ENCODE data around the gene GPR4. TPM values are rescaled to one million over a fixed set of nuclear protein-coding genes. Genes with fewer than 3 reads are reported as not detected.

The GPR4 gene
- total and polyA plus RNA-seq, 2 experiments from 2014 or later: not detected

GRCh38 chr19:45597425-45598111 lies 4.4 kb downstream of the GPR4 start:
- H3K27me3 ChIP-seq: peaks cover 74% of the 10 kb centered on the region
- no peak for DNase-seq (ENCODE audit: low read depth in 1 of 2, low spot score in 1 of 2)
- H3K9me3 ChIP-seq (ENCODE audit: low read depth): no peaks in the 10 kb centered on the region
- no peak overlapping the region for H3K27ac ChIP-seq
- H3K4me1 ChIP-seq (ENCODE audit: low read depth): no peaks in the 10 kb centered on the region
- no peak for TF ChIP-seq CTCF (IDR thresholded peaks at IDR 0.05; ENCODE audit: low read depth, low read length)
- no peaks in the 10 kb centered on the region for H3K36me3 ChIP-seq
- no peak overlapping the region for H3K4me3 ChIP-seq

GRCh38 chr19:45595814-45596213 lies 6.2 kb downstream of the GPR4 start:
- H3K27ac ChIP-seq: no peak overlapping the region
- peaks cover 65% of the 10 kb centered on the region for H3K27me3 ChIP-seq
- no peak overlapping the region for H3K4me3 ChIP-seq
- no peaks in the 10 kb centered on the region for H3K4me1 ChIP-seq (ENCODE audit: low read depth)
- no peaks in the 10 kb centered on the region for H3K36me3 ChIP-seq
- H3K9me3 ChIP-seq (ENCODE audit: low read depth): no peaks in the 10 kb centered on the region
- no peak for TF ChIP-seq CTCF (IDR thresholded peaks at IDR 0.05; ENCODE audit: low read depth, low read length)
- no peak for DNase-seq (ENCODE audit: low read depth in 1 of 2, low spot score in 1 of 2)

GRCh38 chr19:45593520-45593919 lies 8.5 kb downstream of the GPR4 start:
- Histone ChIP-seq H3K4me1 (ENCODE audit: low read depth) (no peaks in the 10 kb centered on the region), H3K4me3 (no peak overlapping the region), H3K9me3 (ENCODE audit: low read depth) (no peaks in the 10 kb centered on the region), H3K27ac (no peak overlapping the region), H3K27me3 (peaks cover 42% of the 10 kb centered on the region), H3K36me3 (no peaks in the 10 kb centered on the region)
- no peak for TF ChIP-seq CTCF (IDR thresholded peaks at IDR 0.05; ENCODE audit: low read depth, low read length)
- no peak for DNase-seq (ENCODE audit: low read depth in 1 of 2, low spot score in 1 of 2)

GRCh38 chr19:45592366-45592765 lies 9.6 kb downstream of the GPR4 start:
- no peak for DNase-seq (ENCODE audit: low read depth in 1 of 2, low spot score in 1 of 2)
- TF ChIP-seq CTCF (IDR thresholded peaks at IDR 0.05; ENCODE audit: low read depth, low read length): no peak
- Histone ChIP-seq H3K9me3 (ENCODE audit: low read depth) (no peaks in the 10 kb centered on the region), H3K36me3 (no peaks in the 10 kb centered on the region), H3K4me3 (no peak overlapping the region), H3K27me3 (peaks cover 30% of the 10 kb centered on the region), H3K27ac (no peak overlapping the region), H3K4me1 (ENCODE audit: low read depth) (no peaks in the 10 kb centered on the region)

GRCh38 chr19:45591638-45592005 lies 10.4 kb downstream of the GPR4 start:
- DNase-seq (ENCODE audit: low read depth in 1 of 2, low spot score in 1 of 2): no peak
- no peaks in the 10 kb centered on the region for H3K9me3 ChIP-seq (ENCODE audit: low read depth)
- no peaks in the 10 kb centered on the region for H3K4me1 ChIP-seq (ENCODE audit: low read depth)
- H3K27me3 ChIP-seq: peaks cover 23% of the 10 kb centered on the region
- H3K27ac ChIP-seq: no peak overlapping the region
- H3K36me3 ChIP-seq: no peaks in the 10 kb centered on the region
- TF ChIP-seq CTCF (IDR thresholded peaks at IDR 0.05; ENCODE audit: low read depth, low read length): no peak
- H3K4me3 ChIP-seq: no peak overlapping the region
